ENCODE data around the gene C2orf68. TPM values are rescaled to one million over a fixed set of nuclear protein-coding genes. Genes with fewer than 3 reads are reported as not detected.

The C2orf68 gene
- total and polyA plus RNA-seq, 2 of the 13 experiments (the other 11 are each of a cell fraction or from before 2014, with no cell fraction given): 47.1 to 77.4 TPM

DNA sequence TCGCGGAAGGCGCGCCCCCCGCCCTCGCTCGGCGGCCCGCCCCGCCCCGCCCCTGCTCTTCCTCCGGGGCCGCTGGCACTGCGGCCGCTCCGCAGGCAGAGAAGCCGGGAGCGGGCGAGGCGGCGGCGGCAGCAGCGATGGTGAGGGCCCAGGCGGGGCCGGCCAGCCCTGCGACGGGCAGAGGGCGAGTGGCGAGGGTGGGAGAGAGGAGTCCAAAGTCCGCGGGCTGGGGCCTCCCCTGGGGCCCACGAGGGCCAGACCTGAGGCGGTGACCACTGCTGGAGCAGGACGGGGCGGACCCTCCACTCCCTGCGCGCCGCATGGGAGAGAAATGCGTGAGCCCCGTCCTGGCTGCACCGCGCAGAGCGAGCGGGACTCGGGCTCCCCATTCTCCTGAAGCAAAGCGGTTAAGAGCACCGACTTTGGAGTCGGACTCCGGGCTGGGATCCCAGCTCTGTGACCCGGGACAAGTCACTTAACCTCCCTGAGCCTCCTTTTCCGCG, 27.5 kb downstream of the C2orf68 start, which contains the start of gene VAMP5 (continued):
- TF ChIP-seq ZBTB3 (CRISPR knock-in tag; IDR thresholded peaks at IDR 0.05; ENCODE audit: borderline replicate concordance, low read depth): no peak; the same call in 1 of the 2 replicates
- TF ChIP-seq, protein P1, sequence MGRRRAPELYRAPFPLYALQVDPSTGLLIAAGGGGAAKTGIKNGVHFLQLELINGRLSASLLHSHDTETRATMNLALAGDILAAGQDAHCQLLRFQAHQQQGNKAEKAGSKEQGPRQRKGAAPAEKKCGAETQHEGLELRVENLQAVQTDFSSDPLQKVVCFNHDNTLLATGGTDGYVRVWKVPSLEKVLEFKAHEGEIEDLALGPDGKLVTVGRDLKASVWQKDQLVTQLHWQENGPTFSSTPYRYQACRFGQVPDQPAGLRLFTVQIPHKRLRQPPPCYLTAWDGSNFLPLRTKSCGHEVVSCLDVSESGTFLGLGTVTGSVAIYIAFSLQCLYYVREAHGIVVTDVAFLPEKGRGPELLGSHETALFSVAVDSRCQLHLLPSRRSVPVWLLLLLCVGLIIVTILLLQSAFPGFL (CRISPR knock-in tag; IDR thresholded peaks at IDR 0.05): no peak
- TF ChIP-seq, protein P2, sequence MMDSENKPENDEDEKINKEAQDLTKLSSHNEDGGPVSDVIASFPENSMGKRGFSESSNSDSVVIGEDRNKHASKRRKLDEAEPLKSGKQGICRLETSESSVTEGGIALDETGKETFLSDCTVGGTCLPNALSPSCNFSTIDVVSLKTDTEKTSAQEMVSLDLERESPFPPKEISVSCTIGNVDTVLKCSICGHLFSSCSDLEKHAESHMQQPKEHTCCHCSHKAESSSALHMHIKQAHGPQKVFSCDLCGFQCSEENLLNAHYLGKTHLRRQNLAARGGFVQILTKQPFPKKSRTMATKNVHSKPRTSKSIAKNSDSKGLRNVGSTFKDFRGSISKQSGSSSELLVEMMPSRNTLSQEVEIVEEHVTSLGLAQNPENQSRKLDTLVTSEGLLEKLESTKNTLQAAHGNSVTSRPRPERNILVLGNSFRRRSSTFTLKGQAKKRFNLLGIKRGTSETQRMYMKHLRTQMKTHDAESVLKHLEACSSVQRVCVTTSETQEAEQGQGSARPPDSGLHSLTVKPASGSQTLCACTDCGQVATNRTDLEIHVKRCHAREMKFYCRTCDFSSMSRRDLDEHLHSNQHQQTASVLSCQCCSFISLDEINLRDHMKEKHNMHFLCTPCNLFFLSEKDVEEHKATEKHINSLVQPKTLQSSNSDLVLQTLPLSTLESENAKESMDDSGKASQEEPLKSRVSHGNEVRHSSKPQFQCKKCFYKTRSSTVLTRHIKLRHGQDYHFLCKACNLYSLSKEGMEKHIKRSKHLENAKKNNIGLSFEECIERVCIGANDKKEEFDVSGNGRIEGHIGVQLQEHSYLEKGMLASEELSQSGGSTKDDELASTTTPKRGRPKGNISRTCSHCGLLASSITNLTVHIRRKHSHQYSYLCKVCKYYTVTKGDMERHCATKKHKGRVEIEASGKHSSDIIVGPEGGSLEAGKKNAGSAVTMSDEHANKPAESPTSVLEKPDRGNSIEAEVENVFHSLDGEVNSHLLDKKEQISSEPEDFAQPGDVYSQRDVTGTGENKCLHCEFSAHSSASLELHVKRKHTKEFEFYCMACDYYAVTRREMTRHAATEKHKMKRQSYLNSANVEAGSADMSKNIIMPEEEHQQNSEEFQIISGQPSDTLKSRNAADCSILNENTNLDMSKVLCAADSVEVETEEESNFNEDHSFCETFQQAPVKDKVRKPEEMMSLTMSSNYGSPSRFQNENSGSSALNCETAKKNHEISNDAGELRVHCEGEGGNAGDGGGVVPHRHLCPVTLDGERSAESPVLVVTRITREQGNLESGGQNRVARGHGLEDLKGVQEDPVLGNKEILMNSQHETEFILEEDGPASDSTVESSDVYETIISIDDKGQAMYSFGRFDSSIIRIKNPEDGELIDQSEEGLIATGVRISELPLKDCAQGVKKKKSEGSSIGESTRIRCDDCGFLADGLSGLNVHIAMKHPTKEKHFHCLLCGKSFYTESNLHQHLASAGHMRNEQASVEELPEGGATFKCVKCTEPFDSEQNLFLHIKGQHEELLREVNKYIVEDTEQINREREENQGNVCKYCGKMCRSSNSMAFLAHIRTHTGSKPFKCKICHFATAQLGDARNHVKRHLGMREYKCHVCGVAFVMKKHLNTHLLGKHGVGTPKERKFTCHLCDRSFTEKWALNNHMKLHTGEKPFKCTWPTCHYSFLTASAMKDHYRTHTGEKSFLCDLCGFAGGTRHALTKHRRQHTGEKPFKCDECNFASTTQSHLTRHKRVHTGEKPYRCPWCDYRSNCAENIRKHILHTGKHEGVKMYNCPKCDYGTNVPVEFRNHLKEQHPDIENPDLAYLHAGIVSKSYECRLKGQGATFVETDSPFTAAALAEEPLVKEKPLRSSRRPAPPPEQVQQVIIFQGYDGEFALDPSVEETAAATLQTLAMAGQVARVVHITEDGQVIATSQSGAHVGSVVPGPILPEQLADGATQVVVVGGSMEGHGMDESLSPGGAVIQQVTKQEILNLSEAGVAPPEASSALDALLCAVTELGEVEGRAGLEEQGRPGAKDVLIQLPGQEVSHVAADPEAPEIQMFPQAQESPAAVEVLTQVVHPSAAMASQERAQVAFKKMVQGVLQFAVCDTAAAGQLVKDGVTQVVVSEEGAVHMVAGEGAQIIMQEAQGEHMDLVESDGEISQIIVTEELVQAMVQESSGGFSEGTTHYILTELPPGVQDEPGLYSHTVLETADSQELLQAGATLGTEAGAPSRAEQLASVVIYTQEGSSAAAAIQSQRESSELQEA (CRISPR knock-in tag; IDR thresholded peaks at IDR 0.05; ENCODE audit: not compliant biosample characterization): no peak
- TF ChIP-seq U2AF2 (IDR thresholded peaks at IDR 0.05; ENCODE audit: low read depth, low read length): no peak
- 0 out of 2 replicates have a peak, but pooled peaks have one; percentile 60 for TF ChIP-seq ZNF451 (CRISPR knock-in tag; IDR thresholded peaks at IDR 0.05)
- no peak; the same call in 1 of the 2 replicates for TF ChIP-seq ZFP37 (CRISPR knock-in tag; IDR thresholded peaks at IDR 0.05; ENCODE audit: borderline replicate concordance)
- TF ChIP-seq ZNF761 (CRISPR knock-in tag; conservative IDR thresholded peaks at IDR 0.05): no peak
- TF ChIP-seq, protein P3, sequence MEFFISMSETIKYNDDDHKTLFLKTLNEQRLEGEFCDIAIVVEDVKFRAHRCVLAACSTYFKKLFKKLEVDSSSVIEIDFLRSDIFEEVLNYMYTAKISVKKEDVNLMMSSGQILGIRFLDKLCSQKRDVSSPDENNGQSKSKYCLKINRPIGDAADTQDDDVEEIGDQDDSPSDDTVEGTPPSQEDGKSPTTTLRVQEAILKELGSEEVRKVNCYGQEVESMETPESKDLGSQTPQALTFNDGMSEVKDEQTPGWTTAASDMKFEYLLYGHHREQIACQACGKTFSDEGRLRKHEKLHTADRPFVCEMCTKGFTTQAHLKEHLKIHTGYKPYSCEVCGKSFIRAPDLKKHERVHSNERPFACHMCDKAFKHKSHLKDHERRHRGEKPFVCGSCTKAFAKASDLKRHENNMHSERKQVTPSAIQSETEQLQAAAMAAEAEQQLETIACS (CRISPR knock-in tag; IDR thresholded peaks at IDR 0.05): peak; percentile 56; the same call in 1 of the 2 replicates
- TF ChIP-seq ZNF703 (CRISPR knock-in tag; IDR thresholded peaks at IDR 0.05; ENCODE audit: borderline replicate concordance): no peak
- TF ChIP-seq SKI (IDR thresholded peaks at IDR 0.05; ENCODE audit: partially characterized antibody): peak; percentile 69
- TF ChIP-seq, protein P4, sequence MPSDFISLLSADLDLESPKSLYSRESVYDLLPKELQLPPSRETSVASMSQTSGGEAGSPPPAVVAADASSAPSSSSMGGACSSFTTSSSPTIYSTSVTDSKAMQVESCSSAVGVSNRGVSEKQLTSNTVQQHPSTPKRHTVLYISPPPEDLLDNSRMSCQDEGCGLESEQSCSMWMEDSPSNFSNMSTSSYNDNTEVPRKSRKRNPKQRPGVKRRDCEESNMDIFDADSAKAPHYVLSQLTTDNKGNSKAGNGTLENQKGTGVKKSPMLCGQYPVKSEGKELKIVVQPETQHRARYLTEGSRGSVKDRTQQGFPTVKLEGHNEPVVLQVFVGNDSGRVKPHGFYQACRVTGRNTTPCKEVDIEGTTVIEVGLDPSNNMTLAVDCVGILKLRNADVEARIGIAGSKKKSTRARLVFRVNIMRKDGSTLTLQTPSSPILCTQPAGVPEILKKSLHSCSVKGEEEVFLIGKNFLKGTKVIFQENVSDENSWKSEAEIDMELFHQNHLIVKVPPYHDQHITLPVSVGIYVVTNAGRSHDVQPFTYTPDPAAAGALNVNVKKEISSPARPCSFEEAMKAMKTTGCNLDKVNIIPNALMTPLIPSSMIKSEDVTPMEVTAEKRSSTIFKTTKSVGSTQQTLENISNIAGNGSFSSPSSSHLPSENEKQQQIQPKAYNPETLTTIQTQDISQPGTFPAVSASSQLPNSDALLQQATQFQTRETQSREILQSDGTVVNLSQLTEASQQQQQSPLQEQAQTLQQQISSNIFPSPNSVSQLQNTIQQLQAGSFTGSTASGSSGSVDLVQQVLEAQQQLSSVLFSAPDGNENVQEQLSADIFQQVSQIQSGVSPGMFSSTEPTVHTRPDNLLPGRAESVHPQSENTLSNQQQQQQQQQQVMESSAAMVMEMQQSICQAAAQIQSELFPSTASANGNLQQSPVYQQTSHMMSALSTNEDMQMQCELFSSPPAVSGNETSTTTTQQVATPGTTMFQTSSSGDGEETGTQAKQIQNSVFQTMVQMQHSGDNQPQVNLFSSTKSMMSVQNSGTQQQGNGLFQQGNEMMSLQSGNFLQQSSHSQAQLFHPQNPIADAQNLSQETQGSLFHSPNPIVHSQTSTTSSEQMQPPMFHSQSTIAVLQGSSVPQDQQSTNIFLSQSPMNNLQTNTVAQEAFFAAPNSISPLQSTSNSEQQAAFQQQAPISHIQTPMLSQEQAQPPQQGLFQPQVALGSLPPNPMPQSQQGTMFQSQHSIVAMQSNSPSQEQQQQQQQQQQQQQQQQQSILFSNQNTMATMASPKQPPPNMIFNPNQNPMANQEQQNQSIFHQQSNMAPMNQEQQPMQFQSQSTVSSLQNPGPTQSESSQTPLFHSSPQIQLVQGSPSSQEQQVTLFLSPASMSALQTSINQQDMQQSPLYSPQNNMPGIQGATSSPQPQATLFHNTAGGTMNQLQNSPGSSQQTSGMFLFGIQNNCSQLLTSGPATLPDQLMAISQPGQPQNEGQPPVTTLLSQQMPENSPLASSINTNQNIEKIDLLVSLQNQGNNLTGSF (CRISPR knock-in tag; IDR thresholded peaks at IDR 0.05): peak; percentile 75; the same call in 1 of the 2 replicates
- peak; percentile 51; the same call in 1 of the 2 replicates for TF ChIP-seq ZNF543 (CRISPR knock-in tag; IDR thresholded peaks at IDR 0.05)
- TF ChIP-seq TCF7 (IDR thresholded peaks at IDR 0.05; ENCODE audit: low read depth): no peak
